SK-N-SH treated with all-trans-retinoic acid at 6 μM for 48 hours (cell line): ENCODE data around the gene CACNB4.
"Not testable (repeated sequence)": the region's sequence is repeated elsewhere in the genome, so short reads cannot be mapped to it uniquely, and the experiment has no call there.

Source experiments
- ATAC-seq: fragments of 200-7000 bp; cut with Tn5 transposase; 3 replicates; pipeline ENCODE4 v1.9.1; 2020; ENCODE audit warnings: mild to moderate bottlenecking, moderate library complexity
- ARNTL ChIP-seq: fragments of 450-650 bp; formaldehyde crosslinking; IDR thresholded peaks from 2 replicates; pipeline ENCODE4 v1.5.0; 2020; ENCODE audit warnings: low read depth, mild to moderate bottlenecking, moderate library complexity, borderline replicate concordance
- BACH2 ChIP-seq: fragments of 250-450 bp; sonication (Bioruptor Pico); IDR thresholded peaks from 2 replicates; pipeline ENCODE4 v1.9.0; 2021; ENCODE audit warnings: mild to moderate bottlenecking, borderline replicate concordance
- CSDC2 ChIP-seq: fragments of 250-450 bp; sonication (Bioruptor Pico); IDR thresholded peaks from 2 replicates; pipeline ENCODE4 v1.5.0; 2020; ENCODE audit warnings: mild to moderate bottlenecking, moderate library complexity
- ESRRG ChIP-seq: fragments of 250-450 bp; sonication (Bioruptor Pico); IDR thresholded peaks from 2 replicates; pipeline ENCODE4 v1.6.1; 2021; ENCODE audit warnings: mild to moderate bottlenecking
- GLIS3 ChIP-seq: fragments of 250-450 bp; sonication (Bioruptor Pico); IDR thresholded peaks from 2 replicates; pipeline ENCODE4 v1.5.0; 2020; ENCODE audit warnings: mild to moderate bottlenecking, moderate library complexity
- ISL1 ChIP-seq: fragments of 250-450 bp; sonication (Bioruptor Pico); IDR thresholded peaks from 2 replicates; pipeline ENCODE4 v2.1.2; 2022; ENCODE audit warnings: mild to moderate bottlenecking, moderate library complexity
- OSR1 ChIP-seq: fragments of 250-450 bp; sonication (Bioruptor Pico); IDR thresholded peaks from 2 replicates; pipeline ENCODE4 v1.8.0; 2022; ENCODE audit warnings: moderate library complexity, mild to moderate bottlenecking, inconsistent platforms
- POU6F1 ChIP-seq: fragments of 250-450 bp; sonication (Bioruptor Pico); IDR thresholded peaks from 2 replicates; pipeline ENCODE4 v1.8.0; 2021; ENCODE audit warnings: low read depth, mild to moderate bottlenecking, moderate library complexity, borderline replicate concordance
- PPARA ChIP-seq: fragments of 250-450 bp; sonication (Bioruptor Pico); IDR thresholded peaks from 2 replicates; pipeline ENCODE4 v1.5.0; 2020; ENCODE audit warnings: mild to moderate bottlenecking, borderline replicate concordance
- RARB ChIP-seq: fragments of 250-450 bp; sonication (Bioruptor Pico); IDR thresholded peaks from 2 replicates; pipeline ENCODE4 v1.8.0; 2021; ENCODE audit warnings: mild to moderate bottlenecking, moderate library complexity
- TCF4 ChIP-seq: fragments of 250-450 bp; sonication (Bioruptor Pico); IDR thresholded peaks from 2 replicates; pipeline ENCODE4 v1.8.0; 2021; ENCODE audit warnings: mild to moderate bottlenecking, moderate library complexity, borderline replicate concordance
- TOX ChIP-seq: fragments of 250-450 bp; sonication (Bioruptor Pico); IDR thresholded peaks from 2 replicates; pipeline ENCODE4 v1.8.0; 2021; ENCODE audit warnings: mild to moderate bottlenecking, moderate library complexity, borderline replicate concordance
- TSHZ2 ChIP-seq: fragments of 250-450 bp; sonication (Bioruptor Pico); IDR thresholded peaks from 2 replicates; pipeline ENCODE4 v1.5.0; 2020; ENCODE audit warnings: mild to moderate bottlenecking, moderate library complexity
- ZFP3 ChIP-seq: fragments of 250-450 bp; sonication (Bioruptor Pico); IDR thresholded peaks from 2 replicates; pipeline ENCODE4 v1.5.0; 2020; ENCODE audit warnings: mild to moderate bottlenecking, moderate library complexity
- ZFP30 ChIP-seq: fragments of 450-650 bp; formaldehyde crosslinking; IDR thresholded peaks from 2 replicates; pipeline ENCODE4 v1.5.0; 2022; ENCODE audit warnings: mild to moderate bottlenecking, moderate library complexity
- ZNF565 ChIP-seq: fragments of 450-650 bp; formaldehyde crosslinking; conservative IDR thresholded peaks from 2 replicates; pipeline ENCODE4 v1.5.0; 2020; ENCODE audit warnings: low read depth, mild to moderate bottlenecking, moderate library complexity
- ZNF70 ChIP-seq: fragments of 450-650 bp; formaldehyde crosslinking; IDR thresholded peaks from 2 replicates; pipeline ENCODE4 v1.5.0; 2020; ENCODE audit warnings: mild to moderate bottlenecking, moderate library complexity
- TF ChIP-seq, protein P1 (sequence below): fragments of 250-450 bp; sonication (Bioruptor Pico); IDR thresholded peaks from 2 replicates; pipeline ENCODE4 v1.8.0; 2020; ENCODE audit warnings: mild to moderate bottlenecking, moderate library complexity, borderline replicate concordance
- TF ChIP-seq, protein P2 (sequence below): fragments of 250-450 bp; sonication (Bioruptor Pico); IDR thresholded peaks from 2 replicates; pipeline ENCODE4 v1.5.1; 2021; ENCODE audit warnings: mild to moderate bottlenecking, moderate library complexity

Gene CACNB4

DNA sequence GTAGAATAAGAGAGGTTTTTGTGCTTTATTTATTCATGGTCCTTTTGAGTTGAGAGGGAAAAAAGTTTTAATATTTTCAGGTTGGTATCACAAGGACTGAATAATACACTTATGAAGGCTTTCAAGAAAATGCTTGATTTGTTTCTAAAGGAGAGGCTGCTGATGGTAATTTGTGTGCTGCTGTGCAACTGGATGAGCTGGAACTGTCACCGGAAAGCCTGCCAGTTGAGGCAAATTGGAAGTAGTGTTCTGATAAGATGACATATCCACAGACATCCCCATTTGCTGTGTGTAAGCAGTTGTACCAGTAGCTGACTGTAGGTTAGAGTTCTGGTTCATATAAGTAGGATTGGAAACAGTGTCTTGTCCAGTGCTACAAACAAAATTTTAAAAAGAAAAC lies 21.6 kb upstream of the CACNB4 start:
- no peak for ATAC-seq
- TF ChIP-seq OSR1 (CRISPR knock-in tag) (no peak), CSDC2 (CRISPR knock-in tag) (no peak), BACH2 (no peak), TSHZ2 (CRISPR knock-in tag) (no peak)

DNA sequence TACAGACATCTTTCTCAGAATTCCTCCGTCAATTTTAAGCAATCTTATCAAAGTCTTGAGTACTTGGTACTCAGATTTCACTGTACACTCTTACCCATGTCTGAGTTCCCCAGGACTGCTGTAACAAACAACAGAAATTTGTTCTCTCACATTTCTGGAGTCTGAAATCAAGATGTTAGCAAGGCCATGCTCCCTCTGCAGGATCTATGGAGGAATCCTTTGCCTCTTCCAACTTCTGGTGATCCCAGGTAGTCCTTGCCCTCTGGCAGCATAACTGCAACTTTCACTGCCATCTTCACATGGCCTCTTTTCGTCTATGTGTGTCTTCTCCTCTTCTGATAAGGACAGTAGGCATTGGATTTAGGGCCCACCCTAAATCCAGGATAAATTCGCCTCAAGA lies 17.1 kb upstream of the CACNB4 start:
- TF ChIP-seq ISL1 (CRISPR knock-in tag) (no peak), ZFP30 (CRISPR knock-in tag) (no peak), POU6F1 (CRISPR knock-in tag) (no peak), CSDC2 (CRISPR knock-in tag) (no peak), GLIS3 (no peak), TOX (CRISPR knock-in tag) (no peak), OSR1 (CRISPR knock-in tag) (no peak), ARNTL (CRISPR knock-in tag) (no peak), PPARA (no peak), ZNF70 (CRISPR knock-in tag) (no peak), BACH2 (no peak), ZFP3 (CRISPR knock-in tag) (no peak), ZNF565 (CRISPR knock-in tag) (no peak), TCF4 (CRISPR knock-in tag) (no peak), ESRRG (no peak)
- TF ChIP-seq, protein P1, sequence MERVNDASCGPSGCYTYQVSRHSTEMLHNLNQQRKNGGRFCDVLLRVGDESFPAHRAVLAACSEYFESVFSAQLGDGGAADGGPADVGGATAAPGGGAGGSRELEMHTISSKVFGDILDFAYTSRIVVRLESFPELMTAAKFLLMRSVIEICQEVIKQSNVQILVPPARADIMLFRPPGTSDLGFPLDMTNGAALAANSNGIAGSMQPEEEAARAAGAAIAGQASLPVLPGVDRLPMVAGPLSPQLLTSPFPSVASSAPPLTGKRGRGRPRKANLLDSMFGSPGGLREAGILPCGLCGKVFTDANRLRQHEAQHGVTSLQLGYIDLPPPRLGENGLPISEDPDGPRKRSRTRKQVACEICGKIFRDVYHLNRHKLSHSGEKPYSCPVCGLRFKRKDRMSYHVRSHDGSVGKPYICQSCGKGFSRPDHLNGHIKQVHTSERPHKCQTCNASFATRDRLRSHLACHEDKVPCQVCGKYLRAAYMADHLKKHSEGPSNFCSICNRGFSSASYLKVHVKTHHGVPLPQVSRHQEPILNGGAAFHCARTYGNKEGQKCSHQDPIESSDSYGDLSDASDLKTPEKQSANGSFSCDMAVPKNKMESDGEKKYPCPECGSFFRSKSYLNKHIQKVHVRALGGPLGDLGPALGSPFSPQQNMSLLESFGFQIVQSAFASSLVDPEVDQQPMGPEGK (CRISPR knock-in tag): no peak
- TF ChIP-seq, protein P2, sequence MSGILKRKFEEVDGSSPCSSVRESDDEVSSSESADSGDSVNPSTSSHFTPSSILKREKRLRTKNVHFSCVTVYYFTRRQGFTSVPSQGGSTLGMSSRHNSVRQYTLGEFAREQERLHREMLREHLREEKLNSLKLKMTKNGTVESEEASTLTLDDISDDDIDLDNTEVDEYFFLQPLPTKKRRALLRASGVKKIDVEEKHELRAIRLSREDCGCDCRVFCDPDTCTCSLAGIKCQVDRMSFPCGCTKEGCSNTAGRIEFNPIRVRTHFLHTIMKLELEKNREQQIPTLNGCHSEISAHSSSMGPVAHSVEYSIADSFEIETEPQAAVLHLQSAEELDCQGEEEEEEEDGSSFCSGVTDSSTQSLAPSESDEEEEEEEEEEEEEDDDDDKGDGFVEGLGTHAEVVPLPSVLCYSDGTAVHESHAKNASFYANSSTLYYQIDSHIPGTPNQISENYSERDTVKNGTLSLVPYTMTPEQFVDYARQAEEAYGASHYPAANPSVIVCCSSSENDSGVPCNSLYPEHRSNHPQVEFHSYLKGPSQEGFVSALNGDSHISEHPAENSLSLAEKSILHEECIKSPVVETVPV: no peak
- peak; percentile 39; the same call in 1 of the 3 replicates for ATAC-seq

DNA sequence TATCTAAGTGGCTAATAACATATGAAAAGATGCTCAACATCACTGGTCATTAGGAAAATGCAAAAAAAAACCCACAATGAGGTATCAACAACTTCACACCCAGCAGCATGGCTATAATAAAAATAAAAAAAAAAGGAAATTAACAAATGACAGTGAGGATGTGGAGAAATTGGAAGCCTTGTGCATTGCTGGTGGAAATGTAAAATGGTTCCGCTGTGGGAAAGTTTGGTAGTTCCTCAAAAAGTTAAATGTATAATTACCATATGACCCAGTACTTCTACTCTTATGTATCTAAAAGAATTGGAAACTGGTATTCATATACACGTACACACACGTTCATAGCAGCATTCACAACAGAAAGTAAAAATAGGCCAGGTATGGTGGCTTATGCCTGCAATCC lies 15.5 kb upstream of the CACNB4 start:
- no peak for ATAC-seq
- TF ChIP-seq GLIS3: no peak
- TF ChIP-seq, all 23 proteins: peak for 0

GRCh38 chr2:152107140-152107539 lies 8.3 kb upstream of the CACNB4 start:
- ATAC-seq: not testable (repeated sequence)

DNA sequence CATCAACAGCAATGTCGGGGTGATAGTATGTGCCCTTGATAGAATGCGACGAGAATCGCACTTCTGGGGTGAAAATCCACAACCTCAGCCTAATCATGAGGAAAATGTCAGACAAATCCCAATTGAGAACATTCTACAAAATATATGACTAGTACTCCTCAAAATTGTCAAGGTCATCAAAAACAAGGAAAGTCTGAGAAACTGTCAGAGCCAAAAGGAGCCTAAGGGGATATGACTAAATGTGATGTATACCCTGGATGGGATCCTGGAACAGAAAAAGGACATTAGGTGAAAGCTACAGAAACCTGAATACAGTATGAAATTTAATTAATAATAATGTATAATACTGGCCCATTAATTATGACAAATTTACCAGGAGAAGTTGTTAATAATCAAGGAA lies 7.6 kb upstream of the CACNB4 start:
- TF ChIP-seq ZFP30 (CRISPR knock-in tag) (no peak), ZNF70 (CRISPR knock-in tag) (no peak), ZFP3 (CRISPR knock-in tag) (no peak), RARB (CRISPR knock-in tag) (no peak), ISL1 (CRISPR knock-in tag) (no peak), BACH2 (no peak)
- no peak for ATAC-seq

GRCh38 chr2:152103271-152103670 lies 4.4 kb upstream of the CACNB4 start:
- no peak for ATAC-seq
- TF ChIP-seq ZFP30 (CRISPR knock-in tag) (no peak), POU6F1 (CRISPR knock-in tag) (no peak)
- TF ChIP-seq, all 23 proteins: peak for 0
